ENCODE data around the gene UPK3BL2. TPM values are rescaled to one million over a fixed set of nuclear protein-coding genes. Genes with fewer than 3 reads are reported as not detected.
"Not testable (repeated sequence)": the region's sequence is repeated elsewhere in the genome, so short reads cannot be mapped to it uniquely, and the experiment has no call there.

The UPK3BL2 gene
- total and polyA plus RNA-seq, 10 donors: 11.5 to 31.0 (median 23.7) TPM

DNA sequence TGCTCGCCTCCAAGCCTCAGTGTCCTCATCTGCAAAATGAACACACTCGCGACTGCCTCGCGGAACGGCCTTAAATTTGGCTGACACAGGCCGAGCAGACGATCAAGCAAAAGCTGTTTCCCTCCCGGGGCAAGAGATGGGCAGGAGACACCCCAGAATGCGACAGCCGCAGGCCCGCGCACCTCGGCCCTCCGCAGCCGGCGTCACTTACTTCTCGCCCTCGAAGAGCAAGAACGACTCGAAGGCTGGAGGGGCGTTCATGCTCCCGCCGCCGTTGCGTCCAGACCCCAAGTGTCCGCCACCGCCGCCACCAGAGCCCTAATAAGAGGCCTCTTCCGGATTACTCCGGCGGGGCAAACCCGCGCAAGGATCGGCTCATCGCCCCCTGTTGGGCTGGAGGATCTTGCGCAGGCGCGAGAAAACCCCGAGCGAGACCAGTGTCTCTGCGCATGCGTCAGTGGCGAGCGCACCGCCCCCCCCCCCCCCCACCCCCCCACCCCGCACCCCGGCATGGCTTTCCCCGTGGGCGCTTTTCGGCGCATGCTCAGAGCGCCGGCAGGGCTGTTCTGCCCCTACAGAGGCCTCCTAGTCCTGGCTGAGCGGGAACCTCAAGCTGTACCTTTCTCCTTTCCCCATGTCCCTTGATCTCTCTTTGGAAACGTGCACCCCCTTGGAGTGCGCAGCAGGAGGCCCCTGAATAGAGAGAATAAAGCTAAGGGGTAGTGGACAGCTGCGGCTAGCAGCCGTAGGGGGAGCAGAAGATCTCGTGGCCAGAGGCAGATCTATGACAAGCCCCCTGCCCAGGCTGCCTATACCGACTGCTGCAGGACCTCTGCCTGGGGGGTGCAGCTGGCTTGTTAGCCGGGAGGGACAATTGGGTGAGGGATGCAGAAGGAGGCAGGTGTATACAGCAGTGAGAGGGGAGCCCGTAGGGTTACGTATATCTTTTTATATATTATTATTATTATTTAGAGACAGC, 29.1 kb upstream of the UPK3BL2 start, which contains the start of gene POLR2J3:
TSS of gene POLR2J3 (minus strand) at position 323 of the 979 bp plus-strand sequence. CDS start at position 261, 62 bp downstream.
- H3K4me1 ChIP-seq; H3K9me3 ChIP-seq; H3K27me3 ChIP-seq (replicated peaks in 1 of 7); H3K36me3 ChIP-seq; intact Hi-C loops (cut with DNase I; ENCODE audit: low total_unique reads): not testable (repeated sequence)
- peak; percentile 98 for DNase-seq
- H3K27ac ChIP-seq: peak within 1 kb of the TSS; percentile 63 to 89 (median 81)
- TF ChIP-seq, protein P1, sequence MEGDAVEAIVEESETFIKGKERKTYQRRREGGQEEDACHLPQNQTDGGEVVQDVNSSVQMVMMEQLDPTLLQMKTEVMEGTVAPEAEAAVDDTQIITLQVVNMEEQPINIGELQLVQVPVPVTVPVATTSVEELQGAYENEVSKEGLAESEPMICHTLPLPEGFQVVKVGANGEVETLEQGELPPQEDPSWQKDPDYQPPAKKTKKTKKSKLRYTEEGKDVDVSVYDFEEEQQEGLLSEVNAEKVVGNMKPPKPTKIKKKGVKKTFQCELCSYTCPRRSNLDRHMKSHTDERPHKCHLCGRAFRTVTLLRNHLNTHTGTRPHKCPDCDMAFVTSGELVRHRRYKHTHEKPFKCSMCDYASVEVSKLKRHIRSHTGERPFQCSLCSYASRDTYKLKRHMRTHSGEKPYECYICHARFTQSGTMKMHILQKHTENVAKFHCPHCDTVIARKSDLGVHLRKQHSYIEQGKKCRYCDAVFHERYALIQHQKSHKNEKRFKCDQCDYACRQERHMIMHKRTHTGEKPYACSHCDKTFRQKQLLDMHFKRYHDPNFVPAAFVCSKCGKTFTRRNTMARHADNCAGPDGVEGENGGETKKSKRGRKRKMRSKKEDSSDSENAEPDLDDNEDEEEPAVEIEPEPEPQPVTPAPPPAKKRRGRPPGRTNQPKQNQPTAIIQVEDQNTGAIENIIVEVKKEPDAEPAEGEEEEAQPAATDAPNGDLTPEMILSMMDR (IDR thresholded peaks at IDR 0.05 in 8 of 11, conservative IDR thresholded peaks at IDR 0.05 in 3 of 11): peak in 9 of 11 experiments; percentile 32 to 88 (median 67)
- TF ChIP-seq POLR2AphosphoS5 (IDR thresholded peaks at IDR 0.05): peak; percentile 58 to 88 (median 81)
- peak within 1 kb of the TSS; percentile 56 to 90 (median 75) for H3K4me3 ChIP-seq
- 0% methylated on average over 38 to 53 of the region's 64 CpGs for WGBS, 5 donors

DNA sequence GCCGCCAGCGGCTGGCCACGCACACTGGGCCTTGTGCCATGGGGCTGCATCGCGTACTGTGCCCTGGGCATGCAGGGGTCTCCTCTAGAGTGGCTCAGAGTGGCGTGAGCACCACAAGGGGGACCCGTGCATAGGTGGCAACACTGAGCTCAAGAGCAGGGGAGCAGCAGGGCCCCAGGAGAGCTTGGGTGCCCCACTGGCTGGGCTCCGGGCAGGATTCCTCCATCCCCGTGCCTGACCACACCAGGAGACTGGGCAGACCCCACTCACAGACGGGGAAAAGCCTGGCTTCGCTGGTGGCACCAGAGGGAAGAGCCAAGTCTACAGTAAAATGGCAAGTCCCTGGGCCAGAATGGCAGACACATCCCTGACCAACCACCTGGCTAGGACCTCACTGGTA, 25.1 kb upstream of the UPK3BL2 start:
- H3K27ac ChIP-seq; H3K4me3 ChIP-seq; H3K27me3 ChIP-seq (replicated peaks in 1 of 7); H3K9me3 ChIP-seq; H3K36me3 ChIP-seq; intact Hi-C loops (cut with DNase I; ENCODE audit: low total_unique reads); H3K4me1 ChIP-seq: not testable (repeated sequence)
- DNase-seq: peak; percentile 53
- 75 to 91% (median 88%) methylated on average over 3 to 4 of the region's 11 CpGs; no CpG with 5 or more reads in 1 of the 5 donors for WGBS, 5 donors

GRCh38 chr7:102550808-102551422, 7.4 kb upstream of the UPK3BL2 start, which contains the start of gene SPDYE2:
TSS of gene SPDYE2 (plus strand) at chr7:102551226. CDS start at chr7:102553256, 2,030 bp downstream.
- H3K27me3 ChIP-seq (replicated peaks in 1 of 7); H3K4me3 ChIP-seq; intact Hi-C loops (cut with DNase I; ENCODE audit: low total_unique reads); H3K4me1 ChIP-seq; DNase-seq; H3K36me3 ChIP-seq; H3K9me3 ChIP-seq; H3K27ac ChIP-seq: not testable (repeated sequence)
- no CpG with 5 or more reads among the region's 6 CpGs for whole genome bisulfite sequencing, 5 donors

- DNase-seq; H3K4me3 ChIP-seq; H3K27me3 ChIP-seq (replicated peaks in 1 of 7); H3K9me3 ChIP-seq; H3K36me3 ChIP-seq; H3K27ac ChIP-seq; H3K4me1 ChIP-seq; intact Hi-C loops (cut with DNase I; ENCODE audit: low total_unique reads): not testable (repeated sequence)
- 67 to 86% (median 82%) methylated on average over 1 to 2 of the region's 6 CpGs; no CpG with 5 or more reads in 1 of the 5 donors for WGBS, 5 donors
Observed at GRCh38 chr7:102546353-102546752, 2.9 kb upstream of the UPK3BL2 start.

- WGBS, 5 donors: 80 to 87% (median 85%) methylated on average over 6 to 9 of the region's 12 CpGs; no CpG with 5 or more reads in 2 of the 5 donors
- H3K9me3 ChIP-seq; H3K27ac ChIP-seq; H3K27me3 ChIP-seq (replicated peaks in 1 of 7); H3K4me1 ChIP-seq; H3K36me3 ChIP-seq; DNase-seq; intact Hi-C loops (cut with DNase I; ENCODE audit: low total_unique reads); H3K4me3 ChIP-seq: not testable (repeated sequence)
Observed at GRCh38 chr7:102545288-102545687, 1.8 kb upstream of the UPK3BL2 start.

DNA sequence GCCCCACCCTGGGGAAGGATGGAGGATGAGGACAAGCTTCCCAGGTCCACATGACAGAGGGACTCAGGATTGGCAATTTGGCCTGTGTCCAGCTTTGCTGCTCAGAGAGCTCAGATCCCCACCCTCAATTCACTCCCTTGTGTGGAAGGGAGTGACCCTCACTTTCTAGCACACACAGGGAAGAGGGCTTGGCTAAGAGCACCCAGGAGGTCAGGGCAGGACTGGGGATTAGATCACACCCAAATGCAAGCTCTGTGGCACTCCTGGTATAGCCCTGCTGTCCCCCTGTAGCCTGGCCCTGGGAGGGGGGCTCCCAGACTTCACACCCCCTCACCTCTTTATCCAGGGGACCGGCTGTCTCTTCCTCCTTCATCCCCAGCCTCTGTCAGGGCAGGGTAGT, 876 bp upstream of the UPK3BL2 start:
- H3K36me3 ChIP-seq; H3K4me3 ChIP-seq; H3K27me3 ChIP-seq (replicated peaks in 1 of 7); H3K4me1 ChIP-seq; H3K27ac ChIP-seq; intact Hi-C loops (cut with DNase I; ENCODE audit: low total_unique reads); DNase-seq; H3K9me3 ChIP-seq: not testable (repeated sequence)
- no CpG with 5 or more reads among the region's 1 CpG for WGBS, 5 donors

DNA sequence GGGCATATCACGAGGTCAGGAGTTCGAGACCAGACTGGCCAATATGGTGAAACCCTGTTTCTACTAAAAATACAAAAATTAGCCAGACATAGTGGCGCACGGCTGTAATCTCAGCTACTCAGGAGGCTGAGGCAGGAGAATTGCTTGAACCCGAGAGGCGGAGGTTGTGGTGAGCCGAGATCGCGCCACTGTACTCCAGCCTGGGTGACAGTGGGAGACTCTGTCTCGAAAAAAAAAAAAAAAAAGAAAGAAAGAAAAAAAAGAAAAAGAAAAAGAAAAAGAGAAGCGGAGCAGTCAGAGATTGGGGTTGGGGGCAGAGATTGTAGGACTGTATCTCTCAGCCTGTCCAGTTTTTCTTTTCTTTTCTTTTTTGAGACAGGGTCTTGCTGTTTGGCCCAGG, 725 bp downstream of the UPK3BL2 start:
- DNase-seq; intact Hi-C loops (cut with DNase I; ENCODE audit: low total_unique reads); H3K27ac ChIP-seq; H3K9me3 ChIP-seq; H3K27me3 ChIP-seq (replicated peaks in 1 of 7); H3K4me1 ChIP-seq; H3K36me3 ChIP-seq; H3K4me3 ChIP-seq: not testable (repeated sequence)
- 80 to 100% (median 95%) methylated on average over 1 to 7 of the region's 11 CpGs for WGBS, 5 donors

GRCh38 chr7:102542083-102542482, 1.4 kb downstream of the UPK3BL2 start:
- H3K36me3 ChIP-seq; H3K4me1 ChIP-seq; H3K4me3 ChIP-seq; H3K27me3 ChIP-seq (replicated peaks in 1 of 7); H3K27ac ChIP-seq; H3K9me3 ChIP-seq; intact Hi-C loops (cut with DNase I; ENCODE audit: low total_unique reads); DNase-seq: not testable (repeated sequence)
- WGBS, 5 donors: 90 to 100% (median 95%) methylated on average over 3 of the region's 8 CpGs; no CpG with 5 or more reads in 2 of the 5 donors

- intact Hi-C loops (cut with DNase I; ENCODE audit: low total_unique reads); H3K9me3 ChIP-seq; H3K27ac ChIP-seq; H3K27me3 ChIP-seq (replicated peaks in 1 of 7); H3K4me3 ChIP-seq; H3K4me1 ChIP-seq; H3K36me3 ChIP-seq; DNase-seq: not testable (repeated sequence)
- WGBS, 5 donors: 89 to 97% (median 94%) methylated on average over 4 of the region's 6 CpGs
Observed at GRCh38 chr7:102540604-102541003, 2.9 kb downstream of the UPK3BL2 start.

Data from spleen (tissue), 11 donors.